GM20000 (cell line): Measurements from ENCODE around the gene STIM1.

Experiments used
- DNase-seq: peaks from one replicate; pipeline ENCODE4 v3.0.0; 2012; ENCODE audit warnings: low spot score
- CTCF ChIP-seq: IDR thresholded peaks from 2 replicates; pipeline ENCODE4 v1.5.1; 2012; ENCODE audit warnings: mild to moderate bottlenecking, control low read depth; ENCODE audit errors: extremely low read depth, missing control alignments

The STIM1 gene

DNA sequence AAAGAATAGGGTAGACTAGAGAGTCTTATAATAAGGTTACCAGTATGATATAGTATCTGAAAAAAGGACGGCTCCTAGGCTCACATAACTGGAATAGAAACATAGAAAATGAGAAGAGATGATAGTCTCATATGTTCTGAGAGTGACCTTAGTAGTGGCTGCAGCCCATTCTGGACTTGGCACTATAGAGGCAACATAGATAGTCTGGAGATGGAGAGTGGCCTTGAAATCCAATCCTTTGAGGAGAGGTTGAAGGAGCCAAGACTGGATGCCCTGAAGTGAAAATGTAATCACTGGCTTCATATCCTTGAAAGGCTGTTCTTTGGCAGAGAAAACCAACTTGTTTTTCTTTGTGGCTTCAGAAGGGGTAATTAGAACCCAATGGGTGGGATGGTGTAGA is 81.1 kb downstream of the STIM1 start:
- no peak for TF ChIP-seq CTCF
- DNase-seq, result no peak

DNA sequence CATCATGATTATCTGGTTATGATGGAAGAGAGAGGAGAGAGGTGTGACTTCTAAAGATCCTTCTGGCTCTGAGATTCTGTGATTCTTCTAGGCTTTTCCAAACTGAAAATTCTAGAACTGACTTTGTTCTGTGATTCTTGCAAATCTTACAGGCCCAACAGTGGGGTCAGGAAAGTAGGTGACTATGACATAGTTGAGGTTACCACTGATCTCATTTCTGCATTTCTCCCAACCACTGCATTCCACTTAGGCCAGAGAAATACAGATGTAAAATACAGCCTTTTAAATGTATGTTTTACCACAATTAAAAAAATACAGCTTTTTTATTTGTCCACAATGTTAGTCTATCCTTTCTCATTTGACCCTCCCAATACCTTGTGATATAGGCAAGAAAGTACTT is 83.7 kb downstream of the STIM1 start:
- no peak for TF ChIP-seq CTCF
- no peak for DNase-seq

GRCh38 chr11:3939651-3940190 is 84.3 kb downstream of the STIM1 start:
- DNase-seq, result no peak
- no peak for TF ChIP-seq CTCF

DNA sequence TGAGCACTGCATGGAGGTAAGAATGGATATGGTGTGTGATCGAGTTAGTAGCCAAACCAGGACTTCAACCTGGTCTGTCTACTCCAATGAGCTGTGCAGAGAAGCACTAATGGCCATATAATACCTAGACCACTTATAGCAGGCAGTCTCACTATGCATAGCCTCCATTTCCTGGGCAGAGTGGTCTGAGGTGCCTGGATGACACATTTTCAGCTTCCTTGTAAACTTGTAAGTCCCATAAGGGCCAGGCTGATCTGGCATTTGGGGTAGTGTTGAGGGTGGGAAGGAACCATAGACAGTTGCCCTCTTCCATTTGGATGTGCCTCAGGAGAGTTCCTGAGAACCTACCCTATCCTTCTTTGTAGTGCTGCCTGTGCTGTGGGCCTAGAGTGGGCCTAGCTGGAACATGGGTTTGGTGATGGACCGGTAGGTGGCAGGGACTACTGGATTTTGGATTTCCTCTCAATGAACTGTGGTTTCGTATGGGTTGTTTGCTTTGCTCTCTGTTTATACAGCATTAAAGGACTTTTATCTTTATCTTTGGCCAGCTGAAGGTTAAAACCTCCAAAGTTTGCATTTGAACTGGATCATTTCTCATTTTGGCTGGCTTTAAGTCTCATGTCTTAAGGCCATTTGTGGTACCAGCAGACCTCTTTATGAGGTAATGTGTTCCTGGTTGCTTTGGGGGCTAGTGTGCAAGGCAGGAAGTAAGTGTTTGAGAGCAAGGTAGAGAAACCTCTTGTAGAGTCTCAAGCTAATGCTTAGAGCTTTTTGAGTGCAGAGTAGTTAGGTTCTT is 86.9 kb downstream of the STIM1 start:
- TF ChIP-seq CTCF, result no peak
- DNase-seq, result peak; percentile 23

GRCh38 chr11:3942956-3943497 is 87.6 kb downstream of the STIM1 start:
- no peak for DNase-seq
- TF ChIP-seq CTCF, result no peak

- DNase-seq, result no peak
- TF ChIP-seq CTCF, result no peak
These were observed 88.7 kb downstream of the STIM1 start for GRCh38 chr11:3944198-3944597.

GRCh38 chr11:3946455-3947017 is 91.1 kb downstream of the STIM1 start:
- DNase-seq, result no peak
- TF ChIP-seq CTCF, result no peak
